Stomach (tissue), 9 donors: ENCODE results near the gene BBOX1. TPM values are rescaled to one million over a fixed set of nuclear protein-coding genes. Genes with fewer than 3 reads are reported as not detected.

ENCODE experiments used
- DNase-seq, 2 donors: peaks; one replicate each; pipeline versions ENCODE4 v3.0.0 to v3.0.0-alpha.2; 2013 to 2019
- H3K27ac ChIP-seq, 5 donors: fragments of 200-600 bp in 4 of 5; sonication (generic) in 4 of 5; one replicate each; pipeline ENCODE4 v1.5.1; 2013 to 2019; ENCODE audit warnings: mild to moderate bottlenecking in 1 of 5, moderate library complexity in 1 of 5
- H3K27me3 ChIP-seq, 3 donors: fragments of 200-600 bp; sonication (generic); one replicate each; pipeline ENCODE4 v1.5.1; 2017 to 2019; ENCODE audit warnings: mixed run types in 1 of 3
- H3K36me3 ChIP-seq, 4 donors: fragments of 200-600 bp; sonication (generic); 1 replicate in 3 of 4; 2 replicates in 1 of 4; pipeline ENCODE4 v1.5.1; 2016 to 2019
- H3K4me1 ChIP-seq, 4 donors: fragments of 200-600 bp; sonication (generic); one replicate each; pipeline ENCODE4 v1.5.1; 2016 to 2019
- H3K4me3 ChIP-seq, 4 donors: fragments of 200-600 bp; sonication (generic) in 3 of 4; one replicate each; pipeline ENCODE4 v1.5.1; 2016 to 2019; ENCODE audit warnings: mild to moderate bottlenecking in 1 of 4
- H3K9me3 ChIP-seq, 4 donors: fragments of 200-600 bp; sonication (generic); one replicate each; pipeline ENCODE4 v1.5.1; 2016 to 2019
- CTCF ChIP-seq, 7 experiments: fragments of 450-650 bp in 4 of 7; fragments of 200-600 bp in 3 of 7; sonication (generic) in 3 of 7; IDR thresholded peaks; one replicate each; pipeline ENCODE4 v1.5.1; 2016 to 2019; ENCODE audit warnings: antibody characterized with exemption in 7 of 7, control low read depth in 2 of 7, mild to moderate bottlenecking in 1 of 7
- EP300 ChIP-seq: sonication (generic); formaldehyde crosslinking; IDR thresholded peaks from one replicate; pipeline ENCODE4 v1.6.1; 2017; ENCODE audit warnings: antibody characterized with exemption
- POLR2A ChIP-seq, 4 donors: fragments of 450-650 bp; IDR thresholded peaks; one replicate each; pipeline ENCODE4 v1.6.1; 2016; ENCODE audit warnings: antibody characterized with exemption in 4 of 4, control low read depth in 2 of 4, mild to moderate bottlenecking in 1 of 4, moderate library complexity in 1 of 4
- POLR2AphosphoS5 ChIP-seq, 3 donors: sonication (generic); formaldehyde crosslinking; IDR thresholded peaks; one replicate each; pipeline ENCODE4 v1.6.1; 2016; ENCODE audit warnings: antibody characterized with exemption in 3 of 3
- WGBS, 5 donors: extraction: QIAGEN DNeasy Blood & Tissue Kit in 3 of 5; methylation state at CpG; one replicate each; pipeline versions ENCODE4 v1.1.5 to v1.1.7; 2013 to 2018; 5-methylcytosine and 5-hydroxymethylcytosine counted together
- intact Hi-C: fragments of 100-400 bp; cut with DNase I; formaldehyde crosslinking; loops from one replicate; pipeline ENCODE4 v1.15.1; 2023; ENCODE audit warnings: low total_unique reads
- polyA plus RNA-seq, 3 donors: library from polyadenylated mRNA; stranded (reverse); fragments of 200-250 nt; gene quantifications; one replicate each; pipeline ENCODE4 v1.2.3, GENCODE V29; 2013
- total RNA-seq, 5 donors: library from RNA; depleted of rRNA; stranded (reverse); fragments of >200 nt; gene quantifications; one replicate each; pipeline versions ENCODE4 v1.1.0 to v1.2.3, GENCODE V29; 2014 to 2016
- donor health status: healthy with polysubstance abuse.
- donor health status: Bipolar disorder and iron deficiency.
- donor health status: healthy.

The BBOX1 gene
- total and polyA plus RNA-seq, 8 donors, result 0.31 to 6.7 (median 3.8) TPM; not detected in 3

GRCh38 chr11:27025957-27026733 lies 14.5 kb upstream of the BBOX1 start:
- Histone ChIP-seq H3K4me1 (no peaks in the 10 kb centered on the region), H3K36me3 (no peaks in the 10 kb centered on the region), H3K9me3 (no peaks in the 10 kb centered on the region), H3K27ac (no peak overlapping the region), H3K4me3 (no peak overlapping the region), H3K27me3 (no peaks in the 10 kb centered on the region)
- DNase-seq, result no peak
- no peak for TF ChIP-seq CTCF (IDR thresholded peaks at IDR 0.05)
- WGBS, 5 donors, result 65 to 80% (median 71%) methylated on average over 8 of the region's 8 CpGs
- intact Hi-C loops, result no loop called here

GRCh38 chr11:27028561-27028965 lies 12.1 kb upstream of the BBOX1 start:
- Histone ChIP-seq H3K9me3 (peaks cover 0 to 17% (median 2%) of the 10 kb centered on the region in 4 donors), H3K4me1 (no peaks in the 10 kb centered on the region), H3K4me3 (no peak overlapping the region), H3K36me3 (no peaks in the 10 kb centered on the region), H3K27me3 (no peaks in the 10 kb centered on the region), H3K27ac (no peak overlapping the region)
- 57 to 77% (median 71%) methylated on average over 1 of the region's 1 CpG for WGBS, 5 donors
- intact Hi-C loops, result no loop called here
- TF ChIP-seq EP300 (no peak), POLR2AphosphoS5 (IDR thresholded peaks at IDR 0.05) (no peak), CTCF (IDR thresholded peaks at IDR 0.05) (no peak), POLR2A (IDR thresholded peaks at IDR 0.05) (no peak)
- peak in 1 of 2 donors; percentile 72 for DNase-seq

GRCh38 chr11:27029966-27030365 lies 10.6 kb upstream of the BBOX1 start:
- no peak for DNase-seq
- H3K4me1 ChIP-seq, result no peaks in the 10 kb centered on the region
- 81 to 100% (median 96%) methylated on average over 1 of the region's 1 CpG for WGBS, 5 donors
- peaks cover 0 to 17% (median 2%) of the 10 kb centered on the region in 4 donors for H3K9me3 ChIP-seq
- TF ChIP-seq POLR2A (IDR thresholded peaks at IDR 0.05) (no peak), EP300 (no peak), CTCF (IDR thresholded peaks at IDR 0.05) (no peak), POLR2AphosphoS5 (IDR thresholded peaks at IDR 0.05) (no peak)
- no peak overlapping the region for H3K4me3 ChIP-seq
- H3K27me3 ChIP-seq, result no peaks in the 10 kb centered on the region
- H3K27ac ChIP-seq, result no peak overlapping the region
- intact Hi-C loops, result no loop called here
- H3K36me3 ChIP-seq, result no peaks in the 10 kb centered on the region

- no peaks in the 10 kb centered on the region for H3K36me3 ChIP-seq
- intact Hi-C loops, result no loop called here
- TF ChIP-seq EP300, result no peak
- no peak for TF ChIP-seq POLR2AphosphoS5 (IDR thresholded peaks at IDR 0.05)
- no peak for TF ChIP-seq CTCF (IDR thresholded peaks at IDR 0.05)
- no peak for TF ChIP-seq POLR2A (IDR thresholded peaks at IDR 0.05)
- WGBS, 5 donors, result 67 to 90% (median 74%) methylated on average over 1 to 5 of the region's 5 CpGs
- no peak for DNase-seq
- H3K4me3 ChIP-seq, result no peak overlapping the region
- peaks cover 0 to 28% (median 5%) of the 10 kb centered on the region in 4 donors for H3K9me3 ChIP-seq
- no peaks in the 10 kb centered on the region for H3K4me1 ChIP-seq
- H3K27ac ChIP-seq, result no peak overlapping the region
- H3K27me3 ChIP-seq, result no peaks in the 10 kb centered on the region
These were observed 8.9 kb upstream of the BBOX1 start for GRCh38 chr11:27031754-27032153.
